Activated naive CD8-positive, alpha-beta T cell treated with anti-CD3 and anti-CD28 coated beads, Interleukin-2, amount 50 U/mL, for 24 hours (primary cell): ENCODE data around the gene SYNE4.
"Not testable (repeated sequence)": the region's sequence is repeated elsewhere in the genome, so short reads cannot be mapped to it uniquely, and the experiment has no call there.

Experiments
- ATAC-seq: fragments of 150-1000 bp; cut with Tn5 transposase; one replicate; pipeline ENCODE4 v1.10.0; 2021
- DNase-seq: peaks from one replicate; pipeline ENCODE4 v3.0.0; 2021
- H3K27ac Mint-ChIP-seq: one replicate; pipeline ENCODE4 v1.8.0; 2021; ENCODE audit warnings: mild to moderate bottlenecking, mixed read lengths
- H3K27me3 Mint-ChIP-seq: one replicate; pipeline ENCODE4 v1.8.0; 2021; ENCODE audit warnings: mixed read lengths
- H3K36me3 Mint-ChIP-seq: one replicate; pipeline ENCODE4 v1.8.0; 2021; ENCODE audit warnings: low read depth, mixed read lengths
- H3K4me1 Mint-ChIP-seq: one replicate; pipeline ENCODE4 v1.8.0; 2021; ENCODE audit warnings: mixed read lengths
- H3K4me3 Mint-ChIP-seq: one replicate; pipeline ENCODE4 v1.8.0; 2021; ENCODE audit warnings: mild to moderate bottlenecking, moderate library complexity, mixed read lengths
- H3K9me3 Mint-ChIP-seq: one replicate; pipeline ENCODE4 v1.8.0; 2021; ENCODE audit warnings: mixed read lengths

The SYNE4 gene

DNA sequence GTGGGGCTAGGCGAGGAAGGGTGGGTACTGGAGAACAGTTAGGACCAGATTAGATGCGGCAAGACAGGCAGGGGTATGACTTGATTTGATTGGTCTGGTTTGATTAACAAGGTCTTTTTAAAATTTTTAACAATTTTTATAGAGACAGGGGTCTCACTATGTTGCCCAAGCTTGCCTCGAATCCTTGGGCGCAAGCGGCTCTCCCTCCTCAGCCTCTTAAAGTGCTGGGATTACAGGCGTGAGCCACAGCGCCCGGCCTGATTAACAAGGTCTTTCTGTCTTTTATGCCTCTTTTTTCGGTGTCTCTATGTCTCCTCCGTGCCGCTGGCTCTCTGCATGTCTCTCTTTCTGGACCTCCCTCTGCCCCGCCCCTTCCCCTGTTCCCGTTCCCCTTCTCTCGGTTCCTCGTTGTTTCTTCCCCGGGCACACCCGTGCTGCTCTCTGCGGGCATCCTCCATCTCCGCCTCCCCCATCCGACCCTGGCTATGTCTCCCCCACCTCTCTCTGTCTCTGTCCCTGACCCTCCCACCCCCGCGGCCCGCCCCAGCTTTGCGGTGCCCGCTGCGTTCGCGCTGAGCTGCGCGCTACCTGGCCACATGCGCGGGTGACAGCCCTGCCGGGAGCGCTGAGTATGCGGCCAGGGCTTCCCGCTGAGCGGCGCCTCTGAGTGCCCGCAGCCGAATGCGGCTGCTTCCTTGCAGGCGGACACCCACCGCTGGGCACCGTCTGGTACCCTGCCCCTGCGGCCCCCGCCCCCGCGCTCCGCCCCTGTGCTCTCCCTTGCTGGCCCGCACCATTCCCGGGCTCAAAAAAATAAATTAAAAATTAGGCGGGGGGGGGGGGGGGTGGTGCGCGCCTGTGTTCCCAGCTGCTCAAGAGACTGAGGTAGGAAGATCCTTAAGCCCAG is 21.7 kb downstream of the SYNE4 start:
- Mint-ChIP-seq H3K4me1 (peaks cover 5% of the 10 kb centered on the region), H3K9me3 (peaks cover 5% of the 10 kb centered on the region), H3K4me3 (peak overlapping the region; percentile 65), H3K36me3 (no peaks in the 10 kb centered on the region), H3K27ac (no peak overlapping the region), H3K27me3 (peaks cover 50% of the 10 kb centered on the region)
- DNase-seq: peak; percentile 43
- ATAC-seq: peak; percentile 48

DNA sequence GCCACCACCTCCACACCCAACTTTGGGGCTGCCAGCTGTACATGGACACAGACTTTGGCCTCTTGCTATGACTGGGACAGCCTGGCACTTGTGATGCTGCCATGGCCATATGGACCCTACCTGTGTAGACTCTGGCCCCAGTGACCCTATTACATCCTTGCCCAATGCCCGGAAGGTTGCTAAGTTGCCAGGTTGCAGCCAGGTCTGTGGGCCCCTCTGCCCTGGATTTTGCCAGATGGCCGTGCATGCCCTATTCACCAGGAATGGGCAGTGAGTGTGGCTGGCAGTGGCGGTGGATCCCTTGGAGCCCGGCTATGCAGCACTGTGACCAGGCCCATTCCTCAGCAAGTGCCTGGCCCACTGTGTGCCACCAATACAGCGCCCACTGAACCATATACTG is 22.5 kb downstream of the SYNE4 start:
- peaks cover 51% of the 10 kb centered on the region for H3K27me3 Mint-ChIP-seq

DNA sequence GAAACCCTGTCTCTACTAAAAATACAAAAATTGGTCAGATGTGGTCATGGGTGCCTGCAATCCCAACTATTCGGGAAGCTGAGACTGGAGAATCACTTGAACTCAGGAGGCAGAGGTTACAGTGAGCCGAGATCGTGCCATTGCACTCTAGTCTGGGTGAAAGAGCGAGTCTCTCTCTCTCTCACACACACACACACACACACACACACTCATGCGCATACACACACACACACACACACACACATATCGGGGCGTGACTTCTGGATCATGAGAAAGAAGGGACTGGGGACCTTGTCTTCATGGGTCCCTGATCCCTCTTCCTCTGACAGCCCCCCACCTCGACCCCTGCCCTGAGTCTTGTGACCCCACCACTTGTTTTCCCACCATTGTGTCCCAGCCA is 25.4 kb downstream of the SYNE4 start:
- Mint-ChIP-seq H3K4me1 (peaks cover 5% of the 10 kb centered on the region), H3K27ac (no peak overlapping the region)

More for the DNA sequence above, 22.5 kb downstream of the SYNE4 start:
- Mint-ChIP-seq H3K9me3 (peaks cover 5% of the 10 kb centered on the region), H3K4me3 (peak overlapping the region; percentile 65), H3K4me1 (peaks cover 5% of the 10 kb centered on the region), H3K27ac (no peak overlapping the region), H3K36me3 (no peaks in the 10 kb centered on the region)
- DNase-seq: no peak
- ATAC-seq: no peak

DNA sequence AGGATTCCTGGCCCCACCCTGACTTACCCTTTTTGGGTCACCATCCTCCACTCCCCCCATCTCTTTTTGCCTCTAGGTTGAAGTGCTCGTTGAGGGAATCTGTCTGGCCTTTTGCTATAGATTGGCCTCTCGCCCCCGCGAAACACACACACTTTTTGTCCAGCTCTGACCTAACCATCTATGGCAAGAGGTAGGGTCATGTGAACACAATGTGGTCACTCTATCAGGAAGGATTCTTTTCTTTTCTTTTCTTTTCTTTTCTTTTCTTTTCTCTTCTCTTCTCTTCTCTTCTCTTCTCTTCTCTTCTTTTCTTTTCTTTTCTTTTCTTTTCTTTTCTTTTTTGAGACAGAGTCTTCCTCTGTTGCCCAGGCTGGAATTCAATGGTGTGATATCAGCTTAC is 27.6 kb downstream of the SYNE4 start:
- not testable (repeated sequence) for H3K27ac Mint-ChIP-seq, ATAC-seq, DNase-seq, H3K4me3 Mint-ChIP-seq, H3K9me3 Mint-ChIP-seq, H3K36me3 Mint-ChIP-seq, H3K4me1 Mint-ChIP-seq
- peaks cover 50% of the 10 kb centered on the region for H3K27me3 Mint-ChIP-seq

More for the DNA sequence above, 25.4 kb downstream of the SYNE4 start:
- Mint-ChIP-seq H3K36me3 (no peaks in the 10 kb centered on the region), H3K4me3 (no peak overlapping the region), H3K27me3 (peaks cover 60% of the 10 kb centered on the region), H3K9me3 (no peaks in the 10 kb centered on the region)
- ATAC-seq (no peak), DNase-seq (no peak)

DNA sequence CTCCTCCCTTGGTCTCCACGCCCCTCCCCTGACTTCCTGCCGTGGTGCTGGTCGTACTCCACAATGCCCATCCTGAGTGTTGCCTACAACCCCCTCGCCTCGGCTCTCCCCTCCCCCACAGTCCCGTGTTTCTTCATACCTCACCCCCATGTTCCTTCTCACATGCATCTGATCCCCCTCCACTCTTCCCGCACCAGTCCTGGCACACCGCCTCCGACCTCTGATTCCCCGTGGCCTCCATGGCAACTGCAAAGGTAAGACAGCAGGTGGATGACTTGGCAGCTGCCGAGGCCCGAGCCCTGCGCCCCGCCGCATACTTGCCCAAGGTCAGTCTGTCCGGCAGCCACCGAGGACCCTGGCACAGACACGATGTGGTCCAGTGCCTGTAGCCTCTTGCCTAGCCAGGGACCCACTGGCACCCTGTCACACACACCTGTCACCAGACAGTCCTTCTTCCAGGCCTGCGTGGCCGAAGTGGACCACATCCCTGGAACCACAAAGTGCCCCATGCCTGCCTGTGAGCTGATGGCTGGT is 29.7 kb downstream of the SYNE4 start:
- no peak overlapping the region for H3K27ac Mint-ChIP-seq
- ATAC-seq (no peak), DNase-seq (no peak)
- H3K4me3 Mint-ChIP-seq: no peak overlapping the region
- H3K27me3 Mint-ChIP-seq: peaks cover 32% of the 10 kb centered on the region
- H3K36me3 Mint-ChIP-seq: no peaks in the 10 kb centered on the region
- H3K4me1 Mint-ChIP-seq: no peaks in the 10 kb centered on the region
- H3K9me3 Mint-ChIP-seq: no peaks in the 10 kb centered on the region

DNA sequence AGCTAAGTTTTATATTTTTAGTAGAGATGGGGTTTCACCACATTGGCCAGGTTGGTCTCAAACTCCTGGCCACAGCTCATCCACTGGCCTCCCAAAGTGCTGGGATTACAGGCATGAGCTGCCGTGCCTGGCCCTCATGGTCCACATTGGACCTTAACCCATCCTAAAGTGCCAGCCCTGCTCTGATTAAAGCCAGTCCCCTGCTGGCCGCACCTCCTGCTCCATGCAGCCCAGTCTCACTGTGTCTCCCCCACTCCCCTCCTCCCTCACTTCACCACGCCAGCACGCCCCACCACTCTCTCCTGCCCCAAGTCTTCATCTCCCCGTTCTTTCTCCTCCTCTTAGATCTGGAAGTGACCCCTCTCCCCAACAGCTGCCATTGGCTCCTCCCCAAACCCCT is 30.3 kb downstream of the SYNE4 start:
- H3K36me3 Mint-ChIP-seq: no peaks in the 10 kb centered on the region
- no peak overlapping the region for H3K4me3 Mint-ChIP-seq
- no peak overlapping the region for H3K27ac Mint-ChIP-seq
- no peaks in the 10 kb centered on the region for H3K9me3 Mint-ChIP-seq
- DNase-seq: no peak
- no peaks in the 10 kb centered on the region for H3K4me1 Mint-ChIP-seq
- peaks cover 30% of the 10 kb centered on the region for H3K27me3 Mint-ChIP-seq
- no peak for ATAC-seq

DNA sequence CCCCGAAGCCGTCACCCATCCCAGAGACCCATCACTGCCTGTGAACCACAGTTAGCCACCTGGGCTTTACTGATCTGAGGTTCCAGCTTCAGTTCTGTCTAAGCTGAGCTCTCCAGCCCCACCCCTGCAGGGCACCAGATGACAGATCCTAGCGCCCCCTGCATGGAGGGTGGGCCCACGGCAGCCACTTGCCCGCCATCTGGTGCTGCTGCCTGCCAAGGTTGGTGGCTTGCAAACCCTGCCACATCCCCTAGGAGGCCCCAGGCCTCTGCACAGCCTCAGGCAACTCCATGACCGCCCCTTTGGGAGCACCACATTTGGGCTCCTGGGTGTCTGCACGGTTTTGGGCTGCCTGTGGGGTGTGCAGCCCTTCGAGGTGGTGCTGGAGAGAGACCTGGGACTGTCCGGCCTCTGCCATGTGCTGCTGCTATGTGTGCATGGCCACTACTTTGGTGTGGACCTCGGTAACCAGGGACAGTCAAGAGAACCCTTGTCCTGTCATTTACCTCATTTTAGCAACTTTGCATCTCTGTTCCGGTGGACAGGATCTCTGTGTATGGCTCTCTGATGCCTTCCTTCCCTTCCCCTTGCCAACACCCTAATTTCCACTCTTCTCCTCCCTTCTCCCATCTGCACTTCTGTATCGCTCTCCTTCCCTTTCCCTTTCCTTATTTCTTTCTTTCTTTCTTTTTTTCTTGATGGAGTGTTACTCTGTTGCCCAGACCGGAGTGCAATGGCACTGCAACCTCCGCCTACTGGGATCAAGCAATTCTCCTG is 31.0 kb downstream of the SYNE4 start:
- Mint-ChIP-seq H3K27me3 (peaks cover 25% of the 10 kb centered on the region), H3K27ac (no peak overlapping the region), H3K4me1 (no peaks in the 10 kb centered on the region), H3K4me3 (no peak overlapping the region), H3K36me3 (no peaks in the 10 kb centered on the region), H3K9me3 (no peaks in the 10 kb centered on the region)
- peak; percentile 50 for ATAC-seq
- DNase-seq: peak; percentile 35

DNA sequence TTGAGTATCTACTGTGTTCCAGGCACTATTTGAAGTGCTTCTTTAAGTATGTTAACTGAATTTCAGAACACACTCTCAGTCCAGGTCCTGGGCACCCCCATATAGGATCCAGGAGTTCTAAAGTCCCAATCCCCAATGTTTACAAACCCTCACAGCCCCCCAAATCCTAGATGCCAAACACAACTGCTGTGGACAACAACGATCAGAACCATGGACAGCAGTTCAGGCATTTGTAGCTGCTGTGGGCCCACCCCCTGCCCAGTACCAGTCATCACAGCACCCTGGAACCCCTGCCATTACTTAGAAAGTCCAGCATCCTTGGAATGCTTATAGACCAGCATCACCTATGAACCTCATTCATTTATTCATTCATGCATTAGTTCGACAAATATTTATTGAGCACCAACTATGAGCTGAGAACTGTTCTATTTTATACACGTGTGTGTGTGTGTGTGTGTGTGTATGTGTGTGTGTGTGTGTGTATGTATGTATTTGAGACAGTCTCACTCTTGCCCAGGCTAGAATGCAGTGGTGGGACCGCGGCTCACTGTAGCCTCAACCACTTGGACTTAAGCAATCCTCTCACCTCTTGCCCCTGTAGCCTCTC is 32.9 kb downstream of the SYNE4 start:
- H3K4me3 Mint-ChIP-seq: no peak overlapping the region
- H3K27ac Mint-ChIP-seq: no peak overlapping the region
- H3K4me1 Mint-ChIP-seq: no peaks in the 10 kb centered on the region
- peaks cover 17% of the 10 kb centered on the region for H3K27me3 Mint-ChIP-seq
- DNase-seq: no peak
- no peaks in the 10 kb centered on the region for H3K36me3 Mint-ChIP-seq
- no peaks in the 10 kb centered on the region for H3K9me3 Mint-ChIP-seq
- ATAC-seq: no peak

DNA sequence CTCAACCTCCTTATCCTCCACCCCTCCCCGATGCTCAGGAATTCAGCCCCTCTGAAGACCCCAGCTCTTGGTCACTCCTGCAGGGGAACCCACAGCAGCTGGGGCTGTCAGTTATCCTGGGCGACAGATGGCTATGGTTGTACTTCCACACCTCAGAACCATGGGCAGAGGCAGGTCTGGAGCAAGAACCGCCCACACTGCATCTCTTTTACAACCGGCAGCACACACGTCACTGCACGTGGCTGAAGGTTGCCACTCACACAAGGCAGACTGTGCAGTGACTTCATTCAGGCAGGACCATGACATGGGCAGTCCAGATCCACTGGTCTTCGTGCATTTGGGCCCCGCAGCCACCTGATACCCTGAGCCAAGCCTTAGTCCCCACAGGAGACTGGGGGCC is 35.1 kb downstream of the SYNE4 start:
- Mint-ChIP-seq H3K27ac (no peak overlapping the region), H3K4me1 (no peaks in the 10 kb centered on the region), H3K4me3 (no peak overlapping the region), H3K9me3 (no peaks in the 10 kb centered on the region), H3K36me3 (no peaks in the 10 kb centered on the region), H3K27me3 (peaks cover 6% of the 10 kb centered on the region)
- ATAC-seq (peak; percentile 4), DNase-seq (no peak)

DNA sequence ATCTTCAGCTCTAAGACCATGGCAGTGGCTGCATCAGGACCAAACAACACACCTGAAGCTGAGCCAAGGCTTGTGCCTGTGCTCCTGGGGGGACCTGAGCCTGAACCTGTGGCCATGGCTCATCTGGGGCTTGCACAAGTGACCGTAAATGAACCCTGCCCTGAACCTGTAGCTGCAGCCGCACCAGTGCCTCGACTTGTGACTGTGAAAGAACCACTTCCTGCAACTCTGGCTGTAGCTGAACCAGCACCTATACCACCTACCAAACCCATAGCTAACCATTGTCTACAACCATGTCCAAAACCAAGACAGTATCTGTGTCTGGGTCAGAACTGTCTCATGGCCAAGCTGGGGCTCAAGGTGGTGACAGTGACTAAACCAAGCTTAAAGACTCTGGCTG is 41.8 kb downstream of the SYNE4 start:
- Mint-ChIP-seq H3K27ac (no peak overlapping the region), H3K4me3 (no peak overlapping the region), H3K36me3 (no peaks in the 10 kb centered on the region), H3K27me3 (peaks cover 6% of the 10 kb centered on the region), H3K4me1 (peaks cover 2% of the 10 kb centered on the region), H3K9me3 (no peaks in the 10 kb centered on the region)
- ATAC-seq (no peak), DNase-seq (no peak)

DNA sequence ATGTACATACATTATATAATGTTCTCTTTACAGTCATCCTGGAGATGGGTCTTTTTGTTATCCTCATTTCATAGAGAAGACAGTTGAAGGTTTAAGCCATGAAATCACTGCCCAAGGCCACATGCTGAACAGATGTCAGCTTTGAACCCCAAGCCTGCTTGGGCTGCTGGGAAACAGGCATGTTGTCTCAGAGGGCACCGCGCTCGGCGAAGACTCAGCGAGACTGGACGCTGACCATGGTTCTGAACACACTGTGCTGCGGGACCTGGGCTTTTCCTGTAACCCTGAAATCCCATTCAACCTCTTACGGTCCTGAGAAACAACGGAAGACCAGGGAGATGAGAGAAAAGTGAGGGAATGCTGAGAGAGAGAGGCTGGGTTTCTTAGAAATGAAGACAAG is 45.1 kb downstream of the SYNE4 start:
- Mint-ChIP-seq H3K36me3 (no peaks in the 10 kb centered on the region), H3K4me3 (no peak overlapping the region), H3K9me3 (no peaks in the 10 kb centered on the region), H3K27ac (no peak overlapping the region), H3K4me1 (peaks cover 10% of the 10 kb centered on the region), H3K27me3 (peaks cover 17% of the 10 kb centered on the region)
- no peak for ATAC-seq
- DNase-seq: peak; percentile 49

DNA sequence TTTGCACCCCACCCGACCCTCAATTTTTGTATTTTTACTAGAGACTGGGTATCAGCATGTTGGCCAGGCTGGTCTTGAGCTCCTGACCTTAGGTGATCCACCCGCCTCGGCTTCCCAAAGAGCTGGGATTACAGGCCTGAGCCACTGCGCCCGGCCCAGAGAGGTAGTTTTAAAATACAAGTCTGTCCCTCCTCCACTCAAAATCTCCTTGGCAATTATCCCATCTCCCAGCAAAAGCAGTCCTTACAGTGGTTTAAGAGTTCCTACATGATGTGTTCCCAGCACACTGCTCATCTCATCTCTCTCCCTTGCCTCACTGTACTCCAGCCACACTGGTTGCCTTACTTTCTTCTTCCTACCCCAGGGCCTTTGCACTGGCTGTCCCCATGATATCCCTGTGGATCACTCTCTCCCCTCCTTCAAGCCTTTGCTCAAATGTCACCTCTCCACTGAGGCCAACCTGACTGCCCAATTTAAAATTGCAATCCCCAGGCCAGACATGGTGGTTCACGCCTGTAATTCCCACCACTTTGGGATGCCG is 48.1 kb downstream of the SYNE4 start:
- Mint-ChIP-seq H3K4me3 (peak overlapping the region; percentile 24), H3K27me3 (peaks cover 15% of the 10 kb centered on the region), H3K36me3 (no peaks in the 10 kb centered on the region), H3K27ac (no peak overlapping the region), H3K9me3 (no peaks in the 10 kb centered on the region), H3K4me1 (peaks cover 19% of the 10 kb centered on the region)
- no peak for ATAC-seq
- DNase-seq: no peak

DNA sequence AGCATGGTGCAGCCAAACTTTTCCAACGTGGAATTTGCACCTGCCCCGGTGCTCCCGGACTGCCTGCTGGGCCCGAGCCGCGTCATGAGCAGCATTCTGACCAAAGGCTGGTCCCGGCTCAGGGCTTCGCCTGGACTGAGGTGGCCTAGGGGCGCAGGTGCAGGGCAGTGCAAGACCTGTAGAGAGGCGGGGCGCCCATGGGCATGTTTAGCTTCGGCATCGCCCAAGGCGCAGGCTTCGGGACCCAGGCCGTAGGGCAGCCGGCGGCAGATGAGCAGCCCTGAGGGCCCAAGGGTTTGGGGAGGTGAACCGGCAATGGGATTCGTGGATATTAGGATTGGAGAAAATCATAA is 48.7 kb downstream of the SYNE4 start:
- peaks cover 15% of the 10 kb centered on the region for H3K27me3 Mint-ChIP-seq
- no peak overlapping the region for H3K4me3 Mint-ChIP-seq
- H3K27ac Mint-ChIP-seq: no peak overlapping the region
- H3K4me1 Mint-ChIP-seq: peaks cover 22% of the 10 kb centered on the region
- DNase-seq (no peak), ATAC-seq (no peak)
- H3K9me3 Mint-ChIP-seq: no peaks in the 10 kb centered on the region
- H3K36me3 Mint-ChIP-seq: no peaks in the 10 kb centered on the region
